Activated B cell treated with CpG ODN at 0.5 μM for 24 hours (primary cell): Measurements from ENCODE around the gene RNF182. TPM values are rescaled to one million over a fixed set of nuclear protein-coding genes. Genes with fewer than 3 reads are reported as not detected.

Source experiments
- ATAC-seq: fragments of 200-7000 bp; cut with Tn5 transposase; one replicate; pipeline ENCODE4 v1.10.0; 2021; ENCODE audit warnings: low read depth, mild to moderate bottlenecking, moderate library complexity
- CTCF ChIA-PET: fragments of 350-600 bp; sonication (Branson Sonifier 250); formaldehyde crosslinking; loops from one replicate; lab custom pipeline; 2021; ENCODE audit warnings: antibody characterized with exemption; lab: Charles Lee
- POLR2A ChIA-PET: fragments of 350-600 bp; sonication (Branson Sonifier 250); formaldehyde crosslinking; loops from one replicate; lab custom pipeline; 2021; ENCODE audit warnings: antibody characterized with exemption; lab: Charles Lee
- DNase-seq: peaks from one replicate; pipeline ENCODE4 v3.0.0; 2022
- H3K27ac Mint-ChIP-seq: one replicate; pipeline ENCODE4 v1.8.0; 2020; ENCODE audit warnings: mixed read lengths
- H3K27me3 Mint-ChIP-seq: one replicate; pipeline ENCODE4 v1.8.0; 2021; ENCODE audit warnings: mixed read lengths
- H3K36me3 Mint-ChIP-seq: one replicate; pipeline ENCODE4 v1.8.0; 2021; ENCODE audit warnings: low read depth, mixed read lengths
- H3K4me1 Mint-ChIP-seq: one replicate; pipeline ENCODE4 v1.8.0; 2021; ENCODE audit warnings: mixed read lengths
- H3K4me3 Mint-ChIP-seq: one replicate; pipeline ENCODE4 v1.8.0; 2020; ENCODE audit warnings: mild to moderate bottlenecking, mixed read lengths
- H3K9me3 Mint-ChIP-seq: one replicate; pipeline ENCODE4 v1.8.0; 2020; ENCODE audit warnings: mixed read lengths
- CTCF ChIP-seq: fragments of 200-600 bp; IDR thresholded peaks from one replicate; pipeline ENCODE4 v1.8.0; 2022; ENCODE audit warnings: antibody characterized with exemption, mild to moderate bottlenecking
- intact Hi-C: fragments of 100-400 bp; cut with micrococcal nuclease; formaldehyde crosslinking; loops from one replicate; pipeline ENCODE4 v1.15.1; 2024
- total RNA-seq: library from RNA; stranded (reverse); gene quantifications from 2 replicates; pipeline ENCODE4 v1.2.3, GENCODE V29; 2022

RNF182 gene
- total RNA-seq, 1 donor from 2014 or later, result not detected

GRCh38 chr6:13986700-13987399 lies 62.1 kb downstream of the RNF182 start:
- Mint-ChIP-seq H3K9me3 (no peaks in the 10 kb centered on the region), H3K27ac (no peak overlapping the region), H3K27me3 (peaks cover 45% of the 10 kb centered on the region), H3K36me3 (no peaks in the 10 kb centered on the region), H3K4me3 (no peak overlapping the region), H3K4me1 (no peaks in the 10 kb centered on the region)
- ChIA-PET POLR2A (no interaction called here), CTCF (no interaction called here)
- no peak for TF ChIP-seq CTCF
- intact Hi-C loops, result no loop called here
- ATAC-seq, result no peak
- DNase-seq, result no peak

- H3K27ac Mint-ChIP-seq, result no peak overlapping the region
- no peak overlapping the region for H3K4me3 Mint-ChIP-seq
- H3K9me3 Mint-ChIP-seq, result no peaks in the 10 kb centered on the region
- DNase-seq, result no peak
- CTCF ChIA-PET, result no interaction called here
- H3K36me3 Mint-ChIP-seq, result no peaks in the 10 kb centered on the region
- no peak for TF ChIP-seq CTCF
- no peaks in the 10 kb centered on the region for H3K4me1 Mint-ChIP-seq
- peaks cover 40% of the 10 kb centered on the region for H3K27me3 Mint-ChIP-seq
- POLR2A ChIA-PET, result no interaction called here
- intact Hi-C loops, result no loop called here
- ATAC-seq, result no peak
Observed at GRCh38 chr6:13987400-13987865, 62.7 kb downstream of the RNF182 start.

GRCh38 chr6:13988049-13988738 lies 63.4 kb downstream of the RNF182 start:
- intact Hi-C loops, result no loop called here
- ChIA-PET CTCF (interaction anchor here (0.7 kb wide), 1 partner anchor 1470 kb away, joined by 3 read pairs; no protein-coding TSS in a partner anchor), POLR2A (no interaction called here)
- Mint-ChIP-seq H3K4me1 (no peaks in the 10 kb centered on the region), H3K9me3 (no peaks in the 10 kb centered on the region), H3K36me3 (no peaks in the 10 kb centered on the region), H3K27me3 (peaks cover 38% of the 10 kb centered on the region), H3K27ac (no peak overlapping the region), H3K4me3 (no peak overlapping the region)
- DNase-seq (no peak), ATAC-seq (no peak)
- TF ChIP-seq CTCF, result no peak

- intact Hi-C loops, result no loop called here
- Mint-ChIP-seq H3K4me1 (no peaks in the 10 kb centered on the region), H3K4me3 (no peak overlapping the region), H3K27ac (no peak overlapping the region), H3K36me3 (no peaks in the 10 kb centered on the region), H3K27me3 (peaks cover 34% of the 10 kb centered on the region), H3K9me3 (no peaks in the 10 kb centered on the region)
- ChIA-PET CTCF (interaction anchor here (0.7 kb wide), 1 partner anchor 1469 kb away, joined by 3 read pairs; no protein-coding TSS in a partner anchor), POLR2A (no interaction called here)
- TF ChIP-seq CTCF, result no peak
- DNase-seq, result no peak
- no peak for ATAC-seq
Observed at GRCh38 chr6:13988908-13989307, 64.2 kb downstream of the RNF182 start.

GRCh38 chr6:13989496-13990144 lies 64.9 kb downstream of the RNF182 start:
- no peak overlapping the region for H3K4me3 Mint-ChIP-seq
- no peak overlapping the region for H3K27ac Mint-ChIP-seq
- peaks cover 32% of the 10 kb centered on the region for H3K27me3 Mint-ChIP-seq
- H3K36me3 Mint-ChIP-seq, result no peaks in the 10 kb centered on the region
- TF ChIP-seq CTCF, result no peak
- no peaks in the 10 kb centered on the region for H3K4me1 Mint-ChIP-seq
- DNase-seq, result no peak
- CTCF ChIA-PET, result no interaction called here
- ATAC-seq, result no peak
- H3K9me3 Mint-ChIP-seq, result no peaks in the 10 kb centered on the region
- POLR2A ChIA-PET, result no interaction called here
- intact Hi-C loops, result no loop called here
